Nephron progenitor cell (in vitro differentiated cells): ENCODE data around the gene PCDHA12.

Experiments used
- DNase-seq: peaks from one replicate; pipeline ENCODE4 v3.0.0; 2021
- H3K27ac Mint-ChIP-seq: 2 replicates; pipeline ENCODE4 v1.8.0; 2021; ENCODE audit warnings: mild to moderate bottlenecking, moderate library complexity, mixed read lengths
- H3K27me3 Mint-ChIP-seq: 2 replicates; pipeline ENCODE4 v1.8.0; 2021; ENCODE audit warnings: mild to moderate bottlenecking, low read depth, mixed read lengths; ENCODE audit not compliant: poor library complexity
- H3K36me3 Mint-ChIP-seq: 2 replicates; pipeline ENCODE4 v1.8.0; 2021; ENCODE audit warnings: low read depth, mixed read lengths
- H3K4me1 Mint-ChIP-seq: 2 replicates; pipeline ENCODE4 v1.8.0; 2021; ENCODE audit warnings: mixed read lengths
- H3K4me3 Mint-ChIP-seq: 2 replicates; pipeline ENCODE4 v1.8.0; 2021; ENCODE audit warnings: mild to moderate bottlenecking, moderate library complexity, mixed read lengths
- H3K9me3 Mint-ChIP-seq: 2 replicates; pipeline ENCODE4 v1.8.0; 2021; ENCODE audit warnings: mild to moderate bottlenecking, moderate library complexity, mixed read lengths
- CTCF ChIP-seq: fragments of 200-600 bp; sonication (generic); IDR thresholded peaks from 2 replicates; pipeline ENCODE4 v1.5.0; 2021; ENCODE audit warnings: antibody characterized with exemption

The PCDHA12 gene

GRCh38 chr5:140855772-140856674, 19.1 kb upstream of the PCDHA12 start, which contains the start of gene PCDHA10:
PCDHA10 (plus strand) TSS chr5:140855897; CDS start chr5:140856049, 152 bp downstream.
- Mint-ChIP-seq H3K4me3 (peak within 1 kb of the TSS; percentile 84), H3K9me3 (peaks cover 80% of the 10 kb centered on the region), H3K36me3 (peaks cover 78% of the 10 kb centered on the region), H3K27ac (no peak within 1 kb of the TSS), H3K4me1 (no peaks in the 10 kb centered on the region), H3K27me3 (peaks cover 3% of the 10 kb centered on the region)
- peak; percentile 23 for TF ChIP-seq CTCF
- no peak for DNase-seq

- no peak for DNase-seq
- peaks cover 85% of the 10 kb centered on the region for H3K9me3 Mint-ChIP-seq
- H3K4me1 Mint-ChIP-seq = no peaks in the 10 kb centered on the region
- H3K4me3 Mint-ChIP-seq = no peak overlapping the region
- peaks cover 82% of the 10 kb centered on the region for H3K36me3 Mint-ChIP-seq
- peaks cover 3% of the 10 kb centered on the region for H3K27me3 Mint-ChIP-seq
- no peak for TF ChIP-seq CTCF
- H3K27ac Mint-ChIP-seq = no peak overlapping the region
These were observed 17.7 kb upstream of the PCDHA12 start for GRCh38 chr5:140857177-140857986.

- Mint-ChIP-seq H3K36me3 (peaks cover 82% of the 10 kb centered on the region), H3K4me1 (no peaks in the 10 kb centered on the region), H3K27ac (no peak overlapping the region), H3K4me3 (no peak overlapping the region), H3K27me3 (peaks cover 3% of the 10 kb centered on the region), H3K9me3 (peaks cover 86% of the 10 kb centered on the region)
- no peak for DNase-seq
- TF ChIP-seq CTCF = no peak
These were observed 17.2 kb upstream of the PCDHA12 start for GRCh38 chr5:140857987-140858240.

- DNase-seq = no peak
- peaks cover 65% of the 10 kb centered on the region for H3K9me3 Mint-ChIP-seq
- no peak overlapping the region for H3K27ac Mint-ChIP-seq
- peaks cover 84% of the 10 kb centered on the region for H3K36me3 Mint-ChIP-seq
- no peaks in the 10 kb centered on the region for H3K4me1 Mint-ChIP-seq
- H3K27me3 Mint-ChIP-seq = no peaks in the 10 kb centered on the region
- H3K4me3 Mint-ChIP-seq = no peak overlapping the region
- no peak for TF ChIP-seq CTCF
These were observed 12.4 kb upstream of the PCDHA12 start for GRCh38 chr5:140862441-140863295.

- Mint-ChIP-seq H3K36me3 (peaks cover 74% of the 10 kb centered on the region), H3K4me1 (peaks cover 3% of the 10 kb centered on the region), H3K27ac (no peak within 1 kb of the TSS), H3K4me3 (peak within 1 kb of the TSS; percentile 86), H3K9me3 (peaks cover 52% of the 10 kb centered on the region), H3K27me3 (no peaks in the 10 kb centered on the region)
- peak; percentile 34 for DNase-seq
- peak; percentile 60 for TF ChIP-seq CTCF
These were observed 6.2 kb upstream of the PCDHA12 start, which contains the start of gene PCDHA11 for GRCh38 chr5:140868721-140869554. PCDHA11 (plus strand) TSS chr5:140868957; CDS start chr5:140869104, 147 bp downstream.
